HepG2 (cell line): ENCODE measurements around the gene DMAC2L. TPM values are rescaled to one million over a fixed set of nuclear protein-coding genes. Genes with fewer than 3 reads are reported as not detected.
"Not testable (repeated sequence)": the region's sequence is repeated elsewhere in the genome, so short reads cannot be mapped to it uniquely, and the experiment has no call there.

Experiments
- ATAC-seq: fragments of 200-7000 bp; cut with Tn5 transposase; 3 replicates; pipeline ENCODE4 v1.9.1; 2020; ENCODE audit warnings: mild to moderate bottlenecking, moderate library complexity
- BruUV-seq: library from RNA; stranded (reverse); fragments of 400-500 nt; replicated peaks from 2 replicates; lab custom pipeline; 2021; lab: Mats Ljungman, UMichigan
- CTCF ChIA-PET: fragments of 300-600 bp; formaldehyde crosslinking; extraction: SDS; loops from one replicate; lab custom pipeline; 2021; ENCODE audit warnings: low total read pairs, inconsistent platforms, low intra/inter-chr PET ratio; lab: Yijun Ruan, JAX
- POLR2A ChIA-PET: fragments of 350-600 bp; sonication (Branson Sonifier 250); formaldehyde crosslinking; loops from one replicate; lab custom pipeline; 2020; ENCODE audit warnings: antibody characterized with exemption, inconsistent platforms; lab: Yijun Ruan, JAX
- DNase-seq: peaks from one replicate; pipeline ENCODE4 v3.0.0-alpha.2; 2015; ENCODE audit warnings: low spot score
- FAIRE-seq: peaks from 3 replicates; lab custom pipeline; 2011; peaks lifted over from hg19 to GRCh38; lab: Jason Lieb, UNC
- H2AFZ ChIP-seq: one replicate; pipeline ENCODE4 v1.6.1; 2011; ENCODE audit warnings: low read length, inconsistent platforms
- H3K27ac ChIP-seq: fragments of 300-600 bp; 3 replicates; pipeline ENCODE4 v1.8.0; 2011; ENCODE audit warnings: mixed run types, mild to moderate bottlenecking, mixed read lengths, low read length, inconsistent platforms; ENCODE audit not compliant: insufficient read depth; ENCODE audit errors: extremely low read length
- H3K27me3 ChIP-seq, 2 experiments: fragments of 200-600 bp in 1 of 2; 2 replicates in 1 of 2; 3 replicates in 1 of 2; pipeline versions ENCODE4 v1.6.0 to v1.8.0; 2011; ENCODE audit warnings: low read length in 2 of 2, mild to moderate bottlenecking in 2 of 2, moderate library complexity in 2 of 2, inconsistent platforms in 1 of 2; ENCODE audit not compliant: insufficient read depth in 2 of 2, control insufficient read depth in 1 of 2
- H3K36me3 ChIP-seq, 2 experiments: fragments of 200-600 bp in 1 of 2; replicated peaks in 1 of 2; 2 replicates in 1 of 2; 3 replicates in 1 of 2; pipeline versions ENCODE4 v1.5.1 to v1.8.0; 2011; ENCODE audit warnings: low read length in 2 of 2, inconsistent platforms in 1 of 2; ENCODE audit not compliant: insufficient read depth in 2 of 2, control insufficient read depth in 1 of 2
- H3K4me1 ChIP-seq: 2 replicates; pipeline ENCODE4 v1.5.1; 2012; ENCODE audit warnings: low read length, inconsistent platforms; ENCODE audit not compliant: insufficient read depth
- H3K4me2 ChIP-seq: 2 replicates; pipeline ENCODE4 v1.6.0; 2011; ENCODE audit warnings: low read depth, low read length, inconsistent platforms
- H3K4me3 ChIP-seq, 3 experiments: fragments of 200-600 bp in 1 of 3; sonication (generic), shearing (Covaris generic) in 1 of 3; replicated peaks in 1 of 3; 2 replicates each; pipeline ENCODE4 v1.5.1; 2011 to 2016; ENCODE audit warnings: low read length in 3 of 3, inconsistent platforms in 2 of 3, low read depth in 2 of 3, mild to moderate bottlenecking in 2 of 3, control low read depth in 1 of 3, mixed read lengths in 1 of 3; ENCODE audit not compliant: insufficient read depth in 1 of 3
- H3K79me2 ChIP-seq: one replicate; pipeline ENCODE4 v1.6.1; 2011; ENCODE audit warnings: low read length, inconsistent platforms; ENCODE audit not compliant: insufficient read depth
- H3K9ac ChIP-seq: 2 replicates; pipeline ENCODE4 v1.6.0; 2011; ENCODE audit warnings: mild to moderate bottlenecking, low read depth, low read length, inconsistent platforms; ENCODE audit not compliant: insufficient read depth
- H3K9me3 ChIP-seq: 2 replicates; pipeline ENCODE4 v1.5.1; 2012; ENCODE audit warnings: mild to moderate bottlenecking, low read length
- H4K20me1 ChIP-seq: 2 replicates; pipeline ENCODE4 v1.6.0; 2011; ENCODE audit warnings: inconsistent platforms, mild to moderate bottlenecking, low read length, moderate library complexity; ENCODE audit not compliant: insufficient read depth
- POLR2AphosphoS5 ChIP-seq: IDR thresholded peaks from 2 replicates; pipeline ENCODE4 v1.6.1; 2012; ENCODE audit warnings: low read depth, low read length
- ZNF577 ChIP-seq: sonication (generic); formaldehyde crosslinking; IDR thresholded peaks from 2 replicates; pipeline ENCODE4 v1.4.0; 2020; ENCODE audit warnings: mild to moderate bottlenecking, low read depth, missing genetic modification reagents, borderline replicate concordance
- ZNF746 ChIP-seq: sonication (generic); formaldehyde crosslinking; IDR thresholded peaks from 2 replicates; pipeline ENCODE4 v1.8.0; 2022; ENCODE audit warnings: mild to moderate bottlenecking, missing genetic modification reagents
- WGBS: methylation state at CpG from one replicate; pipeline ENCODE4 v1.1.6; 2017; ENCODE audit warnings: low lambda C conversion rate; 5-methylcytosine and 5-hydroxymethylcytosine counted together
- in situ Hi-C: cut with HindIII; loops from 2 replicates; pipeline ENCODE4 v1.10.0; 2017; ENCODE audit warnings: low pct_unique_long_range_greater_than_20kb; ENCODE audit not compliant: extremely low pct_ligation_motif_present
- intact Hi-C: fragments of 100-400 bp; cut with micrococcal nuclease; formaldehyde crosslinking; loops from one replicate; pipeline ENCODE4 v1.10.0; 2022; ENCODE audit not compliant: unreplicated experiment
- polyA plus RNA-seq, 8 experiments: library from polyadenylated mRNA; depleted of rRNA in 3 of 8; stranded (reverse) in 7 of 8; unstranded in 1 of 8; fragments of >200 nt; fragmentation: Illumina TruSeq in 4 of 8; extraction: Trizol in 4 of 8; gene quantifications; 2 replicates each; pipeline versions ENCODE4 v1.2.1 to v1.2.3, GENCODE V29; 2011 to 2016; ENCODE audit warnings: low read depth in 4 of 8, missing spikeins in 1 of 8, mixed read lengths in 1 of 8; ENCODE audit not compliant: insufficient read depth in 1 of 8
- total RNA-seq, 5 experiments: library from RNA; depleted of rRNA; stranded (reverse); fragments of >200 nt; fragmentation: Illumina TruSeq; extraction: Trizol; gene quantifications; 2 replicates each; pipeline ENCODE4 v1.2.3, GENCODE V29; 2016; ENCODE audit warnings: low read depth in 1 of 5

The DMAC2L gene
- total and polyA plus RNA-seq, 2 of the 13 experiments (the other 11 are each of a cell fraction or from before 2014, with no cell fraction given) = 19.4 to 23.2 TPM

DNA sequence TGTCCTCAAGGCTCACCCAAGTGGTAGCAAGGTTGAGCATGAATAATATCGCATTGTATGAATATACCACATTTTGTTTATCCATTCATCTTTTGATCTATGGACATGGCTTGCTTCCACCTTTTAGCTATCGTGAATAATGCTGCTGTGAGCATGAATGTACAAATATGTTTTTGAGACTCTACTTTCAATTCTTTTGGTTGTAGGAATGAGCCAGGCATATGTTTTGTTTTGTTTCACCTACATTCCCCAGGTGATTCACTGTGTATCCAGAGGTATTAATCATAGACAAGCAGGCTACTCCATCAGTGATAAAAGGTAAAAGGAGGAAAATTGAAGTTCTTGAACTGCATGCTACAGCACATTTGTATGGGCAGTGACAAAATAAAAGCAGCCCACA is 48.7 kb downstream of the DMAC2L start (continued):
- TF ChIP-seq ZNF577 (CRISPR knock-in tag) (no peak), ZNF746 (CRISPR knock-in tag) (no peak), POLR2AphosphoS5 (no peak)
- TF ChIP-seq, all 625 proteins: peak for 0

DNA sequence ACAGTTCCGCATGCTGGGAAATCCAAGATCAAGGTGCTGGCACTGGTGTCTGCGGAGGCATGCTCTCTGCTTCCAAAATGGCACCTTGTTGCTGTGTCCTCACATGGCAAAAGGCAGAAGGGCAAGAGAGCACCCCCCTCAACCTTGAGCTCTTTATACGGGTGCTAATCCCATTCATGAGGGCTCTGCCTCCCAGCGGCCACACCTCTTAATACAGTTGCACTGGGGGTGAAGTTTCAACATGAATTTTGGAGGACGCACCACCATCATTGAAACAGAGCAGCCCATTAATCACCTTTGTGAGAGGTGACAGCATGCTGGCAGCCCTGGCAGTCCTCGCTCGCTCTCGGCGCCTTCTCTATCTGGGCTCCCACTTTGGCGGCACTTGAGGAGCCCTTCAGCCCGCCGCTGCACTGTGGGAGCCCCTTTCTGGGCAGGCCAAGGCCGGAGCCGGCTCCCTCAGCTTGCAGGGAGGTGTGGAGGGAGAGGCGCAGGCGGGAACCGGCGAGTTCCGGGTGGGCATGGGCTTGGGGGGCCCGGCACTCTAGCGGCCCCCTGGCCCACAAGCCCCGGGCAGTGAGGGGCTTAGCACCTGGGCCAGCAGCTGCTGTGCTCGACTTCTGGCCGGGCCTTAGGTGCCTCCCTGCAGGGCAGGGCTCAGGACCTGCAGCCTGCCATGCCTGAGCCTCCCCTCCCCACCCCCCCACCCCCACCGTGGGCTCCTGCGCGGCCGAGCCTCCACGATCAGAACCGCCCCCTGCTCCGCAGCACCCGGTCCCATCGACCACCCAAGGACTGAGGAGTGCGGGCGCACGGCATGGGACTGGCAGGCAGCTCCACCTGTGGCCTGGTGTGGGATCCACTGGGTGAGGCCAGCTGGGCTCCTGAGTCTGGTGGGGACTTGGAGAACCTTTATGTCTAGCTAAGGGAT is 49.6 kb downstream of the DMAC2L start:
- POLR2A ChIA-PET, H3K4me3 ChIP-seq, H3K9me3 ChIP-seq, H3K27me3 ChIP-seq, BruUV-seq, DNase-seq, H3K79me2 ChIP-seq, in situ Hi-C loops, H3K27ac ChIP-seq, CTCF ChIA-PET, FAIRE-seq, H3K36me3 ChIP-seq, H3K9ac ChIP-seq, H2AFZ ChIP-seq, ATAC-seq, intact Hi-C loops, H4K20me1 ChIP-seq, H3K4me2 ChIP-seq: not testable (repeated sequence)
- H3K4me1 ChIP-seq = peaks cover 36% of the 10 kb centered on the region
- WGBS = 94% methylated on average over 12 of the region's 36 CpGs
